ENCODE data around the gene TEKT4. TPM values are rescaled to one million over a fixed set of nuclear protein-coding genes. Genes with fewer than 3 reads are reported as not detected.

Gene TEKT4
- total and polyA plus RNA-seq, 4 donors, result 0.69 to 3.8 (median 2.4) TPM

- DNase-seq (ENCODE audit: low read depth in 4 of 6, low spot score in 6 of 6), result no peak
- WGBS (ENCODE audit: insufficient coverage), result 82% methylated on average over 22 of the region's 22 CpGs
- Histone ChIP-seq H3K27me3 (ENCODE audit: control insufficient read depth, insufficient read depth, low read length) (peaks cover 37% of the 10 kb centered on the region), H3K4me1 (ENCODE audit: control insufficient read depth, insufficient read depth, low read length) (peaks cover 26% of the 10 kb centered on the region), H3K4me3 (ENCODE audit: low read depth, low read length) (no peak overlapping the region), H3K36me3 (ENCODE audit: control insufficient read depth, insufficient read depth, low read length) (no peaks in the 10 kb centered on the region), H3K9me3 (ENCODE audit: control insufficient read depth, insufficient read depth, low read length) (no peaks in the 10 kb centered on the region), H3K27ac (ENCODE audit: low read depth, low read length) (no peak overlapping the region)
Measured at GRCh38 chr2:94869552-94870439, 1.4 kb upstream of the TEKT4 start.

- WGBS (ENCODE audit: insufficient coverage), result 43% methylated on average over 25 of the region's 25 CpGs
- Histone ChIP-seq H3K27ac (ENCODE audit: low read depth, low read length) (no peak overlapping the region), H3K4me3 (ENCODE audit: low read depth, low read length) (no peak overlapping the region), H3K36me3 (ENCODE audit: control insufficient read depth, insufficient read depth, low read length) (no peaks in the 10 kb centered on the region), H3K9me3 (ENCODE audit: control insufficient read depth, insufficient read depth, low read length) (no peaks in the 10 kb centered on the region), H3K4me1 (ENCODE audit: control insufficient read depth, insufficient read depth, low read length) (peaks cover 26% of the 10 kb centered on the region), H3K27me3 (ENCODE audit: control insufficient read depth, insufficient read depth, low read length) (peaks cover 34% of the 10 kb centered on the region)
- no peak for DNase-seq (ENCODE audit: low read depth in 4 of 6, low spot score in 6 of 6)
Measured at GRCh38 chr2:94870440-94871225, 597 bp upstream of the TEKT4 start.

DNA sequence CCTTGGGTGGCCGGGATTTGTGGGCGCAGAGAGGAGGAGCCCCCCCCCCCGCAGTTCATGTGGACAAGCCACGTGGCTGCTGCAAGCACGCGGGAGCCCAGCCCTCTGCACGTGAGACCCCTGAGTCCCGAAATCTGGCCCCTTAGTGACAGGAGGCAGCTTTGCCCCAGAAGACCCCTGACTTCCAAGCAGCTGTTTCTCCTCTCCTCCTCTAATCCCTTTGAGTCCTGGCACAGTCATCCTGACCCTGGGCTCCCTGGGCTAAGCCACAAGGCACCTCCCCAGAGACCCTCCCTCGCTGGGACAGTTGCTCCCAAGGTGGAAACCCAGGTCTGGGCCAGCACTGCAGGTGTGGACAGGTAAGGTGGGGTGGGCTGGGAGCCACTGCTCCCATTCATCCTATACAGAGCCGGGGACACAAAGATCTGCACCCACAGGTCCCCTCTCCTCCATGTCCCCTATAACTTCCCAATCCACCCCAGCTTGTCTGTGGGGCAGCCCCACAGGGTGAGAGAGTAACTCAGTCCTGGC lies 923 bp downstream of the TEKT4 start:
- DNase-seq (ENCODE audit: low read depth in 4 of 6, low spot score in 6 of 6), result no peak
- 75% methylated on average over 8 of the region's 10 CpGs for WGBS (ENCODE audit: insufficient coverage)
- no peak overlapping the region for H3K27ac ChIP-seq (ENCODE audit: low read depth, low read length)
- H3K36me3 ChIP-seq (ENCODE audit: control insufficient read depth, insufficient read depth, low read length), result no peaks in the 10 kb centered on the region
- no peak overlapping the region for H3K4me3 ChIP-seq (ENCODE audit: low read depth, low read length)
- H3K9me3 ChIP-seq (ENCODE audit: control insufficient read depth, insufficient read depth, low read length), result no peaks in the 10 kb centered on the region
- peaks cover 26% of the 10 kb centered on the region for H3K4me1 ChIP-seq (ENCODE audit: control insufficient read depth, insufficient read depth, low read length)
- H3K27me3 ChIP-seq (ENCODE audit: control insufficient read depth, insufficient read depth, low read length), result peaks cover 32% of the 10 kb centered on the region

GRCh38 chr2:94872676-94873361 lies 1.6 kb downstream of the TEKT4 start:
- H3K4me1 ChIP-seq (ENCODE audit: control insufficient read depth, insufficient read depth, low read length), result peaks cover 26% of the 10 kb centered on the region
- H3K27ac ChIP-seq (ENCODE audit: low read depth, low read length), result no peak overlapping the region
- H3K27me3 ChIP-seq (ENCODE audit: control insufficient read depth, insufficient read depth, low read length), result peaks cover 32% of the 10 kb centered on the region
- no peak overlapping the region for H3K4me3 ChIP-seq (ENCODE audit: low read depth, low read length)
- no peak for DNase-seq (ENCODE audit: low read depth in 4 of 6, low spot score in 6 of 6)
- WGBS (ENCODE audit: insufficient coverage), result 87% methylated on average over 11 of the region's 12 CpGs
- no peaks in the 10 kb centered on the region for H3K36me3 ChIP-seq (ENCODE audit: control insufficient read depth, insufficient read depth, low read length)
- H3K9me3 ChIP-seq (ENCODE audit: control insufficient read depth, insufficient read depth, low read length), result no peaks in the 10 kb centered on the region

DNA sequence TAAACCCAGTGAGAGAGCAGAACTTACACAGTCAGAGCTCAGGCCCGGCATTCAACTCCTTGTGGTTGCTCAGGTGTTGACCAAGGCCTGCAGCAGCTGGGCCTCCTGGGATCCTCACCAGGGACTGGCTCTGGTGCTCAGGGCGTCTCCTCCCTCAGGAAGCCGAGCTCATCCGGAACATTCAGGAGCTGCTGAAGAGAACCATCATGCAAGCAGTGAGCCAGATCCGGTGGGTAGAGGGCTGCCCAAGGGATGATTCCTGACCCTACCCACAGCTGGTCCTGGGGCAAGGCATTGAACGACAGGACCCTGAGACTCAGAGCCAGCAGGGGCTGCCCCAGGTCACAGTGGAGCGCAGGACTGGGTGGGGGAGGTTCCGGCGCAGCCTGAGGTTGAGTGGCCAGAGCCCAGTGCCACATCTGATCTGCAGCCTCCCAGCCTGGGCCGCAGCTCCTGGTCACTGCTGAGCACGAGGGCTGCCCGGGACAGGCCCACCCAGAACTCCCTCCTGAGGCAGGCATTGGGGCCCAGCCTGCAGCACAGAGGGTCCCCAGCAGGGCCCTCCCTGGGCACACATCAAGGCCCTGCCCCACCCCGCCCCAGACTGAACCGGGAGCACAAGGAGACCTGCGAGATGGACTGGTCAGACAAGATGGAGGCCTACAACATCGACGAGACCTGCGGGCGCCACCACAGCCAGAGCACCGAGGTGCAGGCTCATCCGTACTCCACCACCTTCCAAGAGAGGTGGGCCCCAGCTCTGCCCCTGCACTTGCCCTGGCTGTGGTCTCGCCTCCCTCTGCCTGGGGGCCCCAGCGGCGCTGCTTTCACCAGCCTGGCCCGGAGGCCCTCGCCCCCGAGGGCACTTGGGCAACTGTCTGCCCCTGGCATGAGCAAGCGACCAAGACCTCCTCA lies 2.4 kb downstream of the TEKT4 start:
- H3K27me3 ChIP-seq (ENCODE audit: control insufficient read depth, insufficient read depth, low read length), result peaks cover 30% of the 10 kb centered on the region
- H3K27ac ChIP-seq (ENCODE audit: low read depth, low read length), result no peak overlapping the region
- H3K4me3 ChIP-seq (ENCODE audit: low read depth, low read length), result no peak overlapping the region
- H3K4me1 ChIP-seq (ENCODE audit: control insufficient read depth, insufficient read depth, low read length), result peaks cover 26% of the 10 kb centered on the region
- no peaks in the 10 kb centered on the region for H3K9me3 ChIP-seq (ENCODE audit: control insufficient read depth, insufficient read depth, low read length)
- no peaks in the 10 kb centered on the region for H3K36me3 ChIP-seq (ENCODE audit: control insufficient read depth, insufficient read depth, low read length)
- no peak for DNase-seq (ENCODE audit: low read depth in 4 of 6, low spot score in 6 of 6)
- WGBS (ENCODE audit: insufficient coverage), result 69% methylated on average over 28 of the region's 28 CpGs

GRCh38 chr2:94874277-94874997 lies 3.2 kb downstream of the TEKT4 start:
- H3K27ac ChIP-seq (ENCODE audit: low read depth, low read length), result no peak overlapping the region
- H3K4me3 ChIP-seq (ENCODE audit: low read depth, low read length), result no peak overlapping the region
- H3K9me3 ChIP-seq (ENCODE audit: control insufficient read depth, insufficient read depth, low read length), result no peaks in the 10 kb centered on the region
- peaks cover 27% of the 10 kb centered on the region for H3K27me3 ChIP-seq (ENCODE audit: control insufficient read depth, insufficient read depth, low read length)
- no peaks in the 10 kb centered on the region for H3K36me3 ChIP-seq (ENCODE audit: control insufficient read depth, insufficient read depth, low read length)
- H3K4me1 ChIP-seq (ENCODE audit: control insufficient read depth, insufficient read depth, low read length), result peaks cover 26% of the 10 kb centered on the region
- DNase-seq (ENCODE audit: low read depth in 4 of 6, low spot score in 6 of 6), result peak in 2 of 6 donors; percentile 9 to 20
- WGBS (ENCODE audit: insufficient coverage), result 38% methylated on average over 51 of the region's 53 CpGs

DNA sequence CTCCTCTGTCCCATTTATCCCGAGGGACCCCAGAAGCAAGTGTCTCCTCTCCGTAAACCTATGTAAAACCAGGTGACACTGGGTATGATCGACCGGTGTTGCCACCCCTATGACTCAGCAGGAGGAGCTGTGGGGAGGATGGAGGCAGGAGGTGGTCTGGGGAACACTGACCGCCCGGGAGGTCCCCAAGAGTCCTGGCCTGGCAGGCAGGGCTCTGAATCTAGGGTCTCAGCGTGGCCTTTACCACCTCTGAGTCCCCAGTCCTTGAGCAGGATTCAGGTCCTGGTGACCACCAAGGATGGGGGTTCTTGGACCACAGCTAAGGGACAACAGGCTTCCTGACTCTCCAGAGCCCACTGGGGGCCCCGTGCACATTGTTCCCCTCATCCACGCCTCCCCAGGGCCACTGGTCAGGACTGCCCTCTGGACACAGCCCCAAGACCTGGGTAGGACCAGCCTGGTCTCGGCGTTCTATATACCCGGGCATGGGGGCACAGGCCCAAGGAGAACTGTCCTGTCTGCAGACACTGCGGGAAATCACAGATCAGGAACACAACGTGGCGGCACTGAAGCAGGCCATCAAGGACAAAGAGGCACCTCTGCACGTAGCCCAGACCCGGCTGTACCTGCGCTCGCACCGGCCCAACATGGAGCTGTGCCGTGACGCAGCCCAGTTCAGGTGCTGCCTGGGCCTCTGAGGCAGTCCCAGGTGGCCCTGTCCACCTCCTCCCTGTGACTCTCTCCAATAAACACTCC lies 4.0 kb downstream of the TEKT4 start:
- Histone ChIP-seq H3K36me3 (ENCODE audit: control insufficient read depth, insufficient read depth, low read length) (no peaks in the 10 kb centered on the region), H3K4me3 (ENCODE audit: low read depth, low read length) (no peak overlapping the region), H3K27ac (ENCODE audit: low read depth, low read length) (no peak overlapping the region), H3K9me3 (ENCODE audit: control insufficient read depth, insufficient read depth, low read length) (no peaks in the 10 kb centered on the region), H3K27me3 (ENCODE audit: control insufficient read depth, insufficient read depth, low read length) (peaks cover 26% of the 10 kb centered on the region), H3K4me1 (ENCODE audit: control insufficient read depth, insufficient read depth, low read length) (peaks cover 26% of the 10 kb centered on the region)
- DNase-seq (ENCODE audit: low read depth in 4 of 6, low spot score in 6 of 6), result no peak
- WGBS (ENCODE audit: insufficient coverage), result 95% methylated on average over 20 of the region's 22 CpGs

All from spinal cord (tissue), 10 donors.